Aorta (tissue), 5 donors: ENCODE results near the gene REXO1. TPM values are rescaled to one million over a fixed set of nuclear protein-coding genes. Genes with fewer than 3 reads are reported as not detected.

ENCODE experiments used
- ATAC-seq: fragments of 200-7000 bp; cut with Tn5 transposase; one replicate; pipeline ENCODE4 v1.9.1; 2022; ENCODE audit warnings: moderate library complexity; ENCODE audit not compliant: low FRiP score
- DNase-seq, 2 donors: peaks; one replicate each; pipeline ENCODE4 v3.0.0-alpha.2; 2020
- H3K27ac ChIP-seq, 2 donors: one replicate each; pipeline ENCODE4 v1.5.1; 2013; ENCODE audit warnings: low read length in 2 of 2, mild to moderate bottlenecking in 2 of 2, moderate library complexity in 2 of 2, control low read depth in 1 of 2, inconsistent platforms in 1 of 2, low read depth in 1 of 2
- H3K27me3 ChIP-seq, 2 donors: one replicate each; pipeline ENCODE4 v1.6.1; 2013; ENCODE audit warnings: control low read depth in 1 of 2, low read length in 1 of 2, mild to moderate bottlenecking in 1 of 2, moderate library complexity in 1 of 2; ENCODE audit not compliant: insufficient read depth in 2 of 2, control insufficient read depth in 1 of 2
- H3K36me3 ChIP-seq, 2 donors: one replicate each; pipeline ENCODE4 v1.6.1; 2013; ENCODE audit warnings: control low read depth in 1 of 2, low read length in 1 of 2, mild to moderate bottlenecking in 1 of 2; ENCODE audit not compliant: insufficient read depth in 2 of 2, control insufficient read depth in 1 of 2
- H3K4me1 ChIP-seq, 2 donors: one replicate each; pipeline ENCODE4 v1.6.1; 2013; ENCODE audit warnings: low read length in 2 of 2, control low read depth in 1 of 2, mild to moderate bottlenecking in 1 of 2, moderate library complexity in 1 of 2; ENCODE audit not compliant: insufficient read depth in 2 of 2, control insufficient read depth in 1 of 2
- H3K4me3 ChIP-seq, 2 donors: one replicate each; pipeline ENCODE4 v1.5.1; 2013; ENCODE audit warnings: low read length in 2 of 2, control low read depth in 1 of 2, mild to moderate bottlenecking in 1 of 2
- H3K9me3 ChIP-seq: one replicate; pipeline ENCODE4 v1.6.1; 2013; ENCODE audit warnings: mild to moderate bottlenecking, low read length; ENCODE audit not compliant: control insufficient read depth
- WGBS, 2 donors: extraction: QIAGEN DNeasy Blood & Tissue Kit; methylation state at CpG; one replicate each; pipeline ENCODE4 v1.1.7; 2013; 5-methylcytosine and 5-hydroxymethylcytosine counted together
- intact Hi-C, 2 donors: fragments of 100-400 bp; cut with DNase I; formaldehyde crosslinking; loops; one replicate each; pipeline versions ENCODE4 v1.14.2 to v1.15.0; 2022
- polyA plus RNA-seq, 2 donors: library from polyadenylated mRNA; stranded (reverse); fragments of 200-250 nt; gene quantifications; one replicate each; pipeline ENCODE4 v1.2.3, GENCODE V29; 2013
- total RNA-seq, 2 donors: library from RNA; stranded (reverse); fragmentation: NEBNext Ultra II Directional; extraction: Animal tissue kit (Norgen Biotek cat#: 25700); gene quantifications; one replicate each; pipeline ENCODE4 v1.2.1, GENCODE V29; 2021
- donor health status: healthy with polysubstance abuse.
- donor health status: Bipolar disorder and iron deficiency.
- donor health status: DM: no; HTN: no; CAD: no.
- donor health status: DM: no; HTN: no; CAD: no.
- donor health status: DM: yes; HTN: yes; CAD: no.

REXO1 gene
- total and polyA plus RNA-seq, 4 donors: 4.8 to 29.9 (median 26.7) TPM

DNA sequence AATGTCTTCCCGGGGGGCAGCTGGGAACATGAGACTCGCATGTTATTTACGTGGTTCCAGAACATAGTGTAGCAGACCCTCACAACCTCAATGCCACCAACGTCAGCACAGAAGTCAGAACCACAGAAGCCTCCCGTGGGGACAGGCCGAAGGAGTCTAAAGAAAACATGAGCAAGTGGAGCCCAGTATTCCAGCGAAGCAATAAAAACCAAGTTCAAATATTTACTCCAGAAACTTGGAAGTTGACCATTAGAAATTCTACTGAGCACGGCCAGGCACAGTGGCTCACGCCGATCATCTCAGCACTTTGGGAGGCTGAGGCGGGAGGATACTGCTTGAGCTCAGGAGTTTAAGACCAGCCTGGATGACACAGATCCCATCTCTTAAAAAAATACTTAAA lies 18.3 kb downstream of the REXO1 start:
- Histone ChIP-seq H3K27me3 (no peaks in the 10 kb centered on the region), H3K4me1 (no peaks in the 10 kb centered on the region), H3K4me3 (no peak overlapping the region), H3K9me3 (no peaks in the 10 kb centered on the region), H3K36me3 (peaks cover 0 to 3% of the 10 kb centered on the region in 2 donors), H3K27ac (no peak overlapping the region)
- intact Hi-C loops: loop anchor here (5.0 to 10.0 kb wide), 2 partner anchors 43 to 285 kb away; no protein-coding TSS in a partner anchor
- 79 to 82% methylated on average over 11 of the region's 11 CpGs for WGBS, 2 donors
- no peak for DNase-seq
- no peak for ATAC-seq

DNA sequence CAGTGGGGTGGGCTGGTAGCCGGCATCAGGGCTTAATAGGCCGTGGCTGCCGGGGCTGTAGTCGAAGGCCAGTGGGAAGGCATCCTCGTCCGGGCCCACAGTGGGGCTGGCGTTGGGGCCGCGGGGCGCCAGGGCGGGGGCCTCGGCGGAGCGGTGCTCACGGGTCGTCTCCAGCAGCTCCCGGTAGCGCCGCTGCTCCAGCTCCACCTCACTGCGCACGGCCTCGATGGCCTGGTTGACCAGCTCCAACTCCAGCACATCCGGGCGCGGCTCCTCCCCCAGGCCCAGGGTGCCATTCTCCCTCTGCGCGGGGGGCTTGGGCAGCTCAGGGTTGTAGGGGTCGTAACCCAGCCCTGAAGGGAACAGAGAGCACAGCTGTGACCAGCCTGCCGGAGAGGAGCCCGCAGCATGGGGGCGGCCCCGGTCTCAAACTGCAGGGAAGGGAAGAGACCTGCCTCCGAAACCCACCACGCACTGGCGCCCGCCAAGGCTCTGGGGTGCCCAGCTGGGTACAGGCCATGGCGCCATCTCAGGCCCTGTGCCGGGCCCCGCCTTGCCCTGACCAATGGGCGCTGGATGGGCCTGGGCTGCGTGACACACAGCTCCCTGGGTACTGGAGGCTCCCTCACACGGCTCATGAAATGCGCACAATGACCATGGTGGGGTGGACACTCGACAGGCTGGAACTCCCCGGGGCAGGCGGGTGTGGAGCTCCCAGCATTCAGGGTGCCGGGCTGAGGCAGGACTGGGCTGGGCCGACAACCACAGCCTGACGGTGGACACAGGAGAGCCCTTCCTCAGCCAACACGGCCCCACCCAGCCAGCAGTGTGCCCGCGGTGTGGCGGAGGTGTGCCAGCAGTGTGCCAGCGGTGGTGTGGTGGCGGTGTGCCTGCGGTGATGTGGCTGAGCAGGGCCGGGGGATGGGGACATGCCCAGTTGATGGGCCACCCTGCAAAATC lies 19.7 kb downstream of the REXO1 start:
- Histone ChIP-seq H3K27ac (no peak overlapping the region), H3K27me3 (no peaks in the 10 kb centered on the region), H3K4me3 (no peak overlapping the region), H3K36me3 (peaks cover 0 to 3% of the 10 kb centered on the region in 2 donors), H3K4me1 (no peaks in the 10 kb centered on the region), H3K9me3 (no peaks in the 10 kb centered on the region)
- ATAC-seq (peak; percentile 5), DNase-seq (no peak)
- intact Hi-C loops: loop anchor here (5.0 to 10.0 kb wide), 2 partner anchors 41 to 284 kb away; no protein-coding TSS in a partner anchor
- 94% methylated on average over 57 of the region's 57 CpGs for WGBS, 2 donors

DNA sequence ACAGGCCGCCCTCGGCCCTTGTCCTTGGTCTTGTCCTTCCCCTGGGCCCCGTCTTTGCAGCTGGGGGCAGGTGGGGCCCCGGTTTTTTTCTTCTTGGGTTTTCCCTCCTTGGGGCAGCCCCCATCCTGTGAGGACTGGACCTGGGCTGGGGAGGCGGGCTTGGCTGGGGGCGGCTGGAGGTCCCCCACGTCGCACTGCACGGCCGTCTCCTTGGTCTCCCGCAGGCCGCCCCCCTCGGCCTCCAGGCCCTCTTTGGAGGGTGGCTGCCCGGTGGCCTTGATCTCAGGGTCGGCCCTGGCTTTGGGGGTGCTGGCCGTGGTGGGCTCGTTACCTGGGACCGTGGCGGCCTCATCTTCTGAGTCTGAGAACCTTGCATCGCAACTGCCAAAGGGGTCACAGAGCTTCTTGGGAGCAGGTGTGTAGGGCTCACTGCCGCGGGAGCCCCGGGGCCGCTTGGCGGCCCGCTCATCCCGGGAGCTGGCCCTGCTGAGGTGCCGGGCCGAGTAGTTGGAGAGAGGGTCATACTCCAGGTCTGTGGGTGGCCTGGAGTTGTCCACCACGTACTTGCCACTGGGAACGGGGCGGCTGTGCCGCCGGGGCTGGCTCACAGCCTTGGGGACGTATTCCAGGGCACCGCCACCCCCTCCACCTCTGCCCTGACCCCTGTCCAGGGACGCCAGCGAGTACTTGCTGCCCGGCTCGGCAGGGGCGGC lies 20.6 kb downstream of the REXO1 start:
- DNase-seq (no peak), ATAC-seq (no peak)
- no peaks in the 10 kb centered on the region for H3K9me3 ChIP-seq
- intact Hi-C loops: loop anchor here (5.0 to 10.0 kb wide), 2 partner anchors 40 to 283 kb away; no protein-coding TSS in a partner anchor
- H3K27ac ChIP-seq: no peak overlapping the region
- peaks cover 2 to 3% of the 10 kb centered on the region in 2 donors for H3K36me3 ChIP-seq
- H3K4me1 ChIP-seq: no peaks in the 10 kb centered on the region
- WGBS, 2 donors: 86 to 88% methylated on average over 38 to 41 of the region's 41 CpGs
- no peaks in the 10 kb centered on the region for H3K27me3 ChIP-seq
- no peak overlapping the region for H3K4me3 ChIP-seq

DNA sequence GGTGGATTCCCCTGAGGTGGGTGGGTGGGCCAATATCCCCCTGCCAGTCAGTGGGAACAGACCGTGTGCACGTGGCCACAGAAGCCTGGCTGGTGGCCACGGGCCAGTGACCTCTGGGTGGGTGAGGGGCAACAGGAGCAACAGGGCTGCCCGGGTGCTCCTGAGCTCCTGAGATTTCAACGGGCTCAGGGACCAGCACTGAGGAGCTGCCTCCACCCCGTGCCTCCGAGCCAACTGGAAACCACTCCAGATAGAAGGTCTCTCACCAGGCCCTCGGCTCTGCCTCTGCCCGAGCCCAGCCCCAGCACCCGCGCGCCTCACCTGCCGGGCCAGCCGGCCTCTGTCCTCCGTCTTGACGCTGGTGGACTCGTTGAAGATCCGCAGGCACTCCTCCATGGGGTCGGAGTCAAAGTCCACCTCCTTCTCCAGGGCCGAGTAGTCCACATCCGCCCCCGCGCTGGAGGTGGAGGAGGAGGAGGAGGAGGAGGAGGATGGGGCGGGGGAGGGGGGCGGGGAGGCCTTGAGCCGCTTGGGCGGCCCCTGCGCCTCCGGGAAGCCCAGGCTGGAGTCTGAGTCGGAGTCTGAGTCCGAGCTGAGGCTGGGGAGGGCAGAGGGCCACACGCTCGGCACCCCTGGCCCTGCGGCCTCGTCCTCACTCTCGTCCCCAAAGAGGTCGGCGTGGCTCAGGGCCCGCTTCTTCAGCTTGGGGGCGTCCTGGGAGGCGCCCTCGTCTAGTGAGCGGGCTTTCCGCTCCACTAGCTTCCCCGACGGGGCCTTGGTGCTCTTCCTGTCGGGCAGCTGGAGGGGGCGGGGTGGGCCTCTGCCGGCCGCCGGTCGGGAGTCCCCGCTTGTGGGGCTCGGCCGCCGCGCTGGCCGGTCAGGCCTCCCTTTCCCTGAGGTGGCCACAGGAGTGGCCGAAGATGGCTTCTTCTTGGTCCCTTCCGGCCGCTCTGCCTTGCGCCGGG lies 21.4 kb downstream of the REXO1 start:
- intact Hi-C loops: loop anchor here (5.0 to 10.0 kb wide), 2 partner anchors 40 to 282 kb away; no protein-coding TSS in a partner anchor
- 64 to 69% methylated on average over 54 to 63 of the region's 63 CpGs for WGBS, 2 donors
- Histone ChIP-seq H3K27me3 (no peaks in the 10 kb centered on the region), H3K36me3 (peaks cover 2 to 3% of the 10 kb centered on the region in 2 donors), H3K9me3 (no peaks in the 10 kb centered on the region), H3K27ac (no peak overlapping the region), H3K4me1 (no peaks in the 10 kb centered on the region), H3K4me3 (no peak overlapping the region)
- ATAC-seq (no peak), DNase-seq (no peak)

DNA sequence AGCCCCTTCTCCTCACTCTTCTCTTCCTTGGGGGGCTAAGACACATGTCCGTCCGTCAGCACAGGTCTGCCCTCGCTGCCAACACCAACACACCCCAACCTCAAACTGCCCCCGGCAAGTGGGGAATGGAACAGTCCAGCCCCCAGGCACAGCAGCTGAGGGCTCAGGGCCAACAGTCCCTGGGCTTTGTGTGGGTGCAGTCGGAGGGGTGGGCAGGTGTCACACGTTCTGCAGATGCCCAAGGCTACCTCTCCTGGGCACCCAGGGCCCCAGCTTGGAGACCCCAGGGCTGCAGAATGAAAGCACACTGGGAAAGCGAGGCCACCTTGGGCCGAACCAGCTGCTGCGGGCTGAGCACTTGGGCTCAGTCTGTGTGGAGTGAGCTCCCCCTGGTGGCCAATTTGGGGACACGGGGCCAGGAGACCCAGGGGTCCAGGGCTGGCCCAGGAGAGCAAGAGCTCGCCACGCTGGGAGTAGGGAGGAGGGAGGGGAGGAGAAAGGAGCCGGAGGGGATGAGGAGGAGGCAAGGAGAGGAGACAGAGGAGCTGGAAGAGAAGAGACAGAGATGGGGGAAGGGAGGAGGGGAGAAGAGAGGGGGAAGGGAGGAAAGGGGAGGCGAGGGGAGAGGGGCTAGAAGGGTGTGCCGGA lies 22.2 kb downstream of the REXO1 start:
- intact Hi-C loops: loop anchor here (5.0 to 10.0 kb wide), 2 partner anchors 39 to 281 kb away; no protein-coding TSS in a partner anchor

DNA sequence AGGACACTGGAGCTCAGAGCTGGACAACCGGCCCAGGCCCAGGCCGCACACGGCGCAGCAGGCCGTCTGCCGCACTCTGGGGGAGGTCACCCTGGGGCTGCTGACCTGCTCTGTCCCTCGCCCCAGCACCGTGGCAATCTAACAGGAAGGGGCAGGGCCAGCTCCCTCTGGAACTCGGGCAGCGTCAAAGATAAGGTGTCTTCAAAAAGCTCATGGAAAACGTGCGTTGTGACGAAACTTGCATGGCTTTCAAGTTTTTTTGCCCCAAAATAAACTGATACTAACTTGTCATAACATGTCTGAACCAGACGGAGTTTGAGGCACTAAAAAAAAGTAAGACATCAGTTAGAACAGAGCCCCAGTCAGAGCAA lies 24.0 kb downstream of the REXO1 start:
- intact Hi-C loops: loop anchor here in 1 of 2 donors (10.0 kb wide), 1 partner anchor 279 kb away; no protein-coding TSS in a partner anchor

More for the DNA sequence above, 22.2 kb downstream of the REXO1 start:
- H3K27ac ChIP-seq: no peak overlapping the region
- peaks cover 2 to 3% of the 10 kb centered on the region in 2 donors for H3K36me3 ChIP-seq
- WGBS, 2 donors: 25% methylated on average over 15 of the region's 15 CpGs
- DNase-seq (peak; percentile 84 to 92), ATAC-seq (peak; percentile 76)
- H3K9me3 ChIP-seq: no peaks in the 10 kb centered on the region
- no peaks in the 10 kb centered on the region for H3K27me3 ChIP-seq
- H3K4me3 ChIP-seq: no peak overlapping the region
- no peaks in the 10 kb centered on the region for H3K4me1 ChIP-seq

DNA sequence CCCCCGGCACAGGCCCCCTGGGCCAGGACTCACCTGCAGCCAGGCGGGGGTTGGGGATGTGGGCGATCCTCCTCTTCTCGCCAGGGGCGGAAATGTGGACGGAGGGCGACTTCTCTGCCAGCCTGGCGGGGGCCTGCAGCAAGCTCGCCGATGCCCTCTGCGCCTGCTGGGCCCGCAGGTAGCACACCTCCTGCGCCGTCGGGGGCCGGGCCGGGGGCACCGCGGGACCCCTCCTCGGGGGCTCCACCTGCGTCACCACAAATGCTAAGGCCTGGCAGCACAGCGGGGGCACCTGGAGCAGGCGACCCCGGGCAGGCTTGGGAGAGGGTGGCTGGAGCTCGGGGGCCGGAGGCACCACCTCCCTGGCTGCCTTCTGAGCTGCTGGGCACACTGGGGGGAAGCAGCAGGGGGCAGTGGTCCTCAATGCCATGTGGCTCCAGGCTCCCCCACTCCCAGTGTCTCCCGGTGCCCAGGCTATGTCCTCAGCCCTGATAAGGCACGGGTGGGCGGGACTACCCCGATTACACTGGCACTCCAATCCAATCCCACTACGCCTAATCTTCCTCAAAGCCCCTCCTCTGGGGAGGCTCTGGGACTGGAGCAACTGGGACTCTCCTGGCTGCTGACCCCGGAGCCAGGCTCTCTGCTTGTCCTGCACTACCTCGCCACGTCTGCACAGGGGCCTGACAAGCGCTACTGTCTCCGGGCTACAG lies 24.6 kb downstream of the REXO1 start:
- Histone ChIP-seq H3K27me3 (no peaks in the 10 kb centered on the region), H3K36me3 (peaks cover 2 to 7% of the 10 kb centered on the region in 2 donors), H3K4me3 (no peak overlapping the region), H3K27ac (no peak overlapping the region), H3K9me3 (no peaks in the 10 kb centered on the region), H3K4me1 (no peaks in the 10 kb centered on the region)
- DNase-seq (no peak), ATAC-seq (no peak)
- 88 to 90% methylated on average over 35 to 36 of the region's 36 CpGs for WGBS, 2 donors
- intact Hi-C loops: loop anchor here in 1 of 2 donors (10.0 kb wide), 1 partner anchor 279 kb away; no protein-coding TSS in a partner anchor

More for the DNA sequence above, 24.0 kb downstream of the REXO1 start:
- Histone ChIP-seq H3K4me1 (no peaks in the 10 kb centered on the region), H3K36me3 (peaks cover 2 to 7% of the 10 kb centered on the region in 2 donors), H3K9me3 (no peaks in the 10 kb centered on the region), H3K27ac (no peak overlapping the region), H3K27me3 (no peaks in the 10 kb centered on the region), H3K4me3 (no peak overlapping the region)
- 81 to 82% methylated on average over 14 of the region's 14 CpGs for WGBS, 2 donors
- ATAC-seq (no peak), DNase-seq (no peak)
